Neural progenitor cell (in vitro differentiated cells): ENCODE results near the gene CRIP1. TPM values are rescaled to one million over a fixed set of nuclear protein-coding genes. Genes with fewer than 3 reads are reported as not detected.

ENCODE experiments used
- DNase-seq: peaks from one replicate; pipeline ENCODE4 v3.0.0-alpha.2; 2016; ENCODE audit warnings: low spot score
- H2AFZ ChIP-seq: fragments of 200-600 bp; sonication (generic); replicated peaks from 2 replicates; pipeline ENCODE4 v1.6.1; 2016; ENCODE audit warnings: antibody characterized with exemption
- H3F3A ChIP-seq: fragments of 200-600 bp; sonication (generic); 2 replicates; pipeline ENCODE4 v1.6.1; 2016; ENCODE audit warnings: antibody characterized with exemption, low read depth
- H3K27ac ChIP-seq: fragments of 200-600 bp; sonication (generic); 2 replicates; pipeline ENCODE4 v1.5.1; 2016; ENCODE audit warnings: mild to moderate bottlenecking
- H3K27me3 ChIP-seq: fragments of 200-600 bp; sonication (generic); 2 replicates; pipeline ENCODE4 v1.6.1; 2016; ENCODE audit warnings: mild to moderate bottlenecking, moderate library complexity
- H3K36me3 ChIP-seq: fragments of 200-600 bp; sonication (generic); 2 replicates; pipeline ENCODE4 v1.5.1; 2016
- H3K4me1 ChIP-seq: fragments of 200-600 bp; sonication (generic); 2 replicates; pipeline ENCODE4 v1.6.1; 2016; ENCODE audit warnings: mixed run types
- H3K4me2 ChIP-seq: fragments of 200-600 bp; sonication (generic); 2 replicates; pipeline ENCODE4 v1.6.1; 2016
- H3K4me3 ChIP-seq: fragments of 200-600 bp; sonication (generic); 2 replicates; pipeline ENCODE4 v1.5.1; 2016
- H3K79me2 ChIP-seq: fragments of 200-600 bp; sonication (generic); 2 replicates; pipeline ENCODE4 v1.6.1; 2016; ENCODE audit warnings: low read depth
- H3K9ac ChIP-seq: fragments of 200-600 bp; sonication (generic); 2 replicates; pipeline ENCODE4 v1.6.1; 2016
- H3K9me3 ChIP-seq: fragments of 200-600 bp; sonication (generic); 2 replicates; pipeline ENCODE4 v1.5.1; 2016; ENCODE audit warnings: low read depth
- H4K20me1 ChIP-seq: fragments of 200-600 bp; sonication (generic); 2 replicates; pipeline ENCODE4 v1.6.1; 2016; ENCODE audit warnings: low read depth
- H3K27ac Mint-ChIP-seq: 3 replicates; pipeline ENCODE4 v1.8.0; 2021; ENCODE audit warnings: mixed read lengths
- H3K27me3 Mint-ChIP-seq: 2 replicates; pipeline ENCODE4 v1.8.0; 2022; ENCODE audit warnings: low read depth, mild to moderate bottlenecking, inconsistent platforms, moderate library complexity, mixed read lengths; ENCODE audit not compliant: insufficient read depth
- H3K36me3 Mint-ChIP-seq: 3 replicates; pipeline ENCODE4 v1.8.0; 2021; ENCODE audit warnings: mixed read lengths
- H3K4me1 Mint-ChIP-seq: 3 replicates; pipeline ENCODE4 v1.8.0; 2021; ENCODE audit warnings: mixed read lengths
- H3K4me3 Mint-ChIP-seq: 3 replicates; pipeline ENCODE4 v1.8.0; 2021; ENCODE audit warnings: mild to moderate bottlenecking, moderate library complexity, mixed read lengths
- H3K9me3 Mint-ChIP-seq: 3 replicates; pipeline ENCODE4 v1.8.0; 2020; ENCODE audit warnings: mixed read lengths
- CTCF ChIP-seq: fragments of 200-600 bp; sonication (generic); IDR thresholded peaks from 2 replicates; pipeline ENCODE4 v1.5.1; 2017; ENCODE audit warnings: antibody characterized with exemption, mild to moderate bottlenecking
- EZH2 ChIP-seq: fragments of 200-600 bp; sonication (generic); IDR thresholded peaks from 2 replicates; pipeline ENCODE4 v1.6.1; 2017; ENCODE audit warnings: antibody characterized with exemption, mild to moderate bottlenecking, moderate library complexity
- EZH2phosphoT487 ChIP-seq: fragments of 200-600 bp; sonication (generic); IDR thresholded peaks from 2 replicates; pipeline ENCODE4 v1.6.1; 2017; ENCODE audit warnings: antibody characterized with exemption
- total RNA-seq: library from RNA; depleted of rRNA; stranded (reverse); fragments of >200 nt; gene quantifications from 2 replicates; pipeline ENCODE4 v1.2.3, GENCODE V29; 2015; ENCODE audit warnings: low replicate concordance

Gene CRIP1
- total RNA-seq, 1 donor from 2014 or later, result not detected

- Mint-ChIP-seq H3K27ac (no peak overlapping the region), H3K4me3 (no peak overlapping the region), H3K4me1 (no peaks in the 10 kb centered on the region), H3K27me3 (no peaks in the 10 kb centered on the region), H3K9me3 (peaks cover 2% of the 10 kb centered on the region), H3K36me3 (peaks cover 10% of the 10 kb centered on the region)
- H4K20me1 ChIP-seq, result peaks cover 66% of the 10 kb centered on the region
- H3K27me3 ChIP-seq, result no peaks in the 10 kb centered on the region
- H3K79me2 ChIP-seq, result peaks cover 41% of the 10 kb centered on the region
- H3K36me3 ChIP-seq, result no peaks in the 10 kb centered on the region
- no peaks in the 10 kb centered on the region for H3K9me3 ChIP-seq
- no peak overlapping the region for H3K9ac ChIP-seq
- no peak overlapping the region for H3K4me2 ChIP-seq
- no peak overlapping the region for H2AFZ ChIP-seq
- no peaks in the 10 kb centered on the region for H3F3A ChIP-seq
- no peaks in the 10 kb centered on the region for H3K4me1 ChIP-seq
- no peak for TF ChIP-seq CTCF
- no peak for TF ChIP-seq EZH2
- no peak for TF ChIP-seq EZH2phosphoT487
- no peak for DNase-seq
- no peak overlapping the region for H3K27ac ChIP-seq
- no peak overlapping the region for H3K4me3 ChIP-seq
Measured at GRCh38 chr14:105440992-105441391, 45.7 kb upstream of the CRIP1 start.

GRCh38 chr14:105442125-105442524 lies 44.6 kb upstream of the CRIP1 start:
- Histone ChIP-seq H3K4me3 (no peak overlapping the region), H3F3A (no peaks in the 10 kb centered on the region), H3K4me1 (no peaks in the 10 kb centered on the region), H3K27ac (no peak overlapping the region), H2AFZ (no peak overlapping the region), H3K9me3 (no peaks in the 10 kb centered on the region), H3K36me3 (no peaks in the 10 kb centered on the region), H3K79me2 (peaks cover 36% of the 10 kb centered on the region), H3K4me2 (no peak overlapping the region), H4K20me1 (peaks cover 66% of the 10 kb centered on the region), H3K9ac (no peak overlapping the region), H3K27me3 (no peaks in the 10 kb centered on the region)
- H3K27me3 Mint-ChIP-seq, result no peaks in the 10 kb centered on the region
- no peaks in the 10 kb centered on the region for H3K4me1 Mint-ChIP-seq
- H3K27ac Mint-ChIP-seq, result no peak overlapping the region
- no peak for TF ChIP-seq CTCF
- no peak for TF ChIP-seq EZH2
- TF ChIP-seq EZH2phosphoT487, result no peak
- no peak for DNase-seq
- H3K36me3 Mint-ChIP-seq, result peaks cover 6% of the 10 kb centered on the region
- no peaks in the 10 kb centered on the region for H3K9me3 Mint-ChIP-seq
- no peak overlapping the region for H3K4me3 Mint-ChIP-seq

DNA sequence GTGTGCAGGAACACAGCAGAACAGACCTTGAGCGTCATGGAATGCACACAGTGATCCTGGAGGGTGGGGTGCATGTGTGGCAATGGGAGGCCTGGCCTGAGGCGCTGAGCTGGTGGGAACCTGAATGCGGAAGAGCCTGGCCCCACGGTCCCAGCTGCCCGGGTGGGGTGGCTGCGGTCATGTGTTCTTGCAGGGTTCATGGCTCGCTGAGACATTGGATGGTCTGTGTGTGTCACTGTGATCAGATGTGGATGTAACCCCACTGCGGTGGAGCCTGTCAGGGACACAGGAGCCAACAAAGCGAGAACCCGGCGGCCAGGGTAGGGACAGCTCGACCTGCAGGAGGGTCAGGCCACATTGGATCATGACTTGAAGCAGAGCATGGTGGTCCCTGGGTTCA lies 43.9 kb upstream of the CRIP1 start:
- Histone ChIP-seq H2AFZ (no peak overlapping the region), H3K4me1 (no peaks in the 10 kb centered on the region), H3K9me3 (no peaks in the 10 kb centered on the region), H3K79me2 (peaks cover 29% of the 10 kb centered on the region), H3F3A (no peaks in the 10 kb centered on the region), H4K20me1 (peaks cover 66% of the 10 kb centered on the region), H3K36me3 (no peaks in the 10 kb centered on the region), H3K27ac (no peak overlapping the region), H3K9ac (no peak overlapping the region), H3K4me2 (no peak overlapping the region), H3K27me3 (no peaks in the 10 kb centered on the region), H3K4me3 (no peak overlapping the region)
- H3K9me3 Mint-ChIP-seq, result no peaks in the 10 kb centered on the region
- H3K27ac Mint-ChIP-seq, result no peak overlapping the region
- DNase-seq, result no peak
- TF ChIP-seq EZH2phosphoT487, result no peak
- TF ChIP-seq EZH2, result no peak
- TF ChIP-seq CTCF, result no peak
- H3K27me3 Mint-ChIP-seq, result no peaks in the 10 kb centered on the region
- peaks cover 6% of the 10 kb centered on the region for H3K36me3 Mint-ChIP-seq
- H3K4me3 Mint-ChIP-seq, result no peak overlapping the region
- no peaks in the 10 kb centered on the region for H3K4me1 Mint-ChIP-seq
